NCI-H2171 treated with DMSO at 0.1 percent for 48 hours (cell line): ENCODE measurements around the gene TLNRD1.

Experiments
- DNase-seq: peaks from one replicate; lab custom pipeline; 2025; lab: John Stamatoyannopoulos, UW

TLNRD1 gene

GRCh38 chr15:81029414-81030300 is 28.9 kb downstream of the TLNRD1 start:
- no peak for DNase-seq

- DNase-seq, result no peak
These were observed 29.6 kb downstream of the TLNRD1 start for GRCh38 chr15:81030301-81030750.

DNA sequence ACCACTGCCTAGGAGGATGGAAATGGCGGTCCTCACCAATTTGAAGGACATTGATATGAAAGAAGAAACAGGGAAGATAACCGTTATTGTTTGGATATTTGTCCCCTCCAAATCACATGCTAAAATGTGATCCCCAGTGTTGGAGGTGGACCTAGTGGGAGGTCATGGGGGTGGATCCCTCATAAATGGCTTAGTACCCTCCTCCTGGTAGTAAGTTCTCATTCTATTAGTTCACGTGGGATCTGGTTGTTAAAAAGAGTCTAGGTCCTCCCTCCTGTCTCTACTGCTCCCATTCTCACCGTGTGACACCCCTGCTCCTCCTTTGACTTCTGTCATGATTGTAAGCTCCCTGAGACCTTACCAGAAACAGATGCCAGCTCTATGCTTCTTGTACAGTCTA is 30.5 kb downstream of the TLNRD1 start:
- no peak for DNase-seq

DNA sequence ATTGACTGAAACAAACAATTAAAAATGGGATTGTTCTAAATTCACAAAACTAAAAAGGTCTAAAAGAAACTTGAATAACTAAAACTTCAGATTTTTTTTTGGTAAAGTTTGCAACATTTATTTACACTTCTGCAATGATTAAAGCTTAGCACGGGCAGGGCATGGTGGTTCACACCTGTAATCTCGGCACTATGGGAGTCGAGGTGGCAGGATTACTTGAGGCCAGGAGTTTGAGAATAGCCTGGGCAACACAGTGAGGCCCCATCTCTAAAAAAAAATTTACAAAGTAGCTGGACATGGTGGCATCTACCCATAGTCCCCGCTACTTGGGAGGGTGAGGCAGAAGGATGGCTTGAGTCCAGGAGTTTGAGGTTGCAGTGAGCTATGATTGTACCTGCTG is 31.6 kb downstream of the TLNRD1 start:
- no peak for DNase-seq

DNA sequence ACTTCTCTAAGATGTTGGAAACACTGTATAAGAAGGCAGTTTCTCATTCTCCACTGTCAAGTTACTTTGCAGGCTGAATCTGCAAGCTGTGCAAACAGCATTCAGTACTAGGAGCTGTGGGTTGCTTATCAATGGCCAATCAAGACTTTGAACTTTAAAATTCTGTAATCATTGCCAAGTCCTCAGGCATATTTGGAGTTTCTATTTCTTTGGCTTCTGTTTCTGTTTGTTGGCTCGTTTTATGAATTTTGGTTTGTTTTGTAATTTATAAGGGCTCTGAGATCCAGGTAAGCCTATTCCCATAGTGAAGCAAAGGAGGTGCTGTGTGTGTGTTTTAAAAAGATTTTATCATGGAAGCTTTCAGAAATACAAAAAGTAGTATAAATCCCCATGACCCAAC is 32.1 kb downstream of the TLNRD1 start:
- DNase-seq, result no peak

- no peak for DNase-seq
These were observed 32.8 kb downstream of the TLNRD1 start for GRCh38 chr15:81033508-81033907.

- DNase-seq, result no peak
These were observed 37.4 kb downstream of the TLNRD1 start for GRCh38 chr15:81037952-81038743.

GRCh38 chr15:81038975-81039607 is 38.4 kb downstream of the TLNRD1 start:
- no peak for DNase-seq

DNA sequence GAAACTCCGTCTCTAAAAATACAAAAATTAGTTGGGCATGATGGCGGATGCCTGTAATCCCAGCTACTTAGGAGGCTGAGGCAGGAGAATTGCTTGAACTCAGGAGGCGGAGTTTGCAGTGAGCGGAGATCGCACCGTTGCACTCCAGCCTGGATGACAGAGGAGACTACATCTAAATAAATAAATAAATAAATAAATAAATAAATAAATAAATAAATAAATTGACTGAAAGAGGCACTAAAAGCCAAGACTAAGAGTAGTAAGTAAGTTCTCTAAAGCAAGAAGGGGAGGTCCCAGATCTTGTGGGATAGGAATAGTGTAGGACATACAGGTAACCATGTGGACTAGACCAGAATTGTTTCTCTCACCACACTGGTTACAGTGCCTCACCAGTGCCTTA is 40.0 kb downstream of the TLNRD1 start:
- DNase-seq, result no peak

- no peak for DNase-seq
These were observed 42.7 kb downstream of the TLNRD1 start for GRCh38 chr15:81043281-81043934.

- no peak for DNase-seq
These were observed 43.3 kb downstream of the TLNRD1 start for GRCh38 chr15:81043935-81044575.

DNA sequence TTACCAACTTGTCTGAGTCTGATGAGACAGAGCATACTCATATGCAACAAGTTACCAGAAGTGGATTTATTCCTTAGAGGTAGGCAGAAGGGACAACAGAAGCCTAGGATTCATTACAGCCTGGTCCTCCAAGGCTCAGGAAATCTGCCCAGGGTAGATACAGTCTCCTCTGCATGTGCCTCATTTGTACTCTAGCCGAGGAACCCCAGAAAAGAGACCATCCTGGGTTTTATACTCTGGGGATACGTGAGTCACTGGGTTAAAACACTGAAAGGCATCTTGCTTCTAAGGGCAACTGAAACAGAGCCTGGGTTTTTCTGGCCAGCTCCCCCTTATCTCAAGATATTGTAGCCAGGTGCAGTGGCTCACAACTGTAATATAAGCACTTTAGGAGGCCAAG is 45.6 kb downstream of the TLNRD1 start:
- DNase-seq, result no peak

GRCh38 chr15:81047928-81048327 is 47.2 kb downstream of the TLNRD1 start:
- DNase-seq, result no peak

- DNase-seq, result no peak
These were observed 49.1 kb downstream of the TLNRD1 start for GRCh38 chr15:81049835-81050234.

- DNase-seq, result no peak
These were observed 49.5 kb downstream of the TLNRD1 start for GRCh38 chr15:81050259-81050658.

DNA sequence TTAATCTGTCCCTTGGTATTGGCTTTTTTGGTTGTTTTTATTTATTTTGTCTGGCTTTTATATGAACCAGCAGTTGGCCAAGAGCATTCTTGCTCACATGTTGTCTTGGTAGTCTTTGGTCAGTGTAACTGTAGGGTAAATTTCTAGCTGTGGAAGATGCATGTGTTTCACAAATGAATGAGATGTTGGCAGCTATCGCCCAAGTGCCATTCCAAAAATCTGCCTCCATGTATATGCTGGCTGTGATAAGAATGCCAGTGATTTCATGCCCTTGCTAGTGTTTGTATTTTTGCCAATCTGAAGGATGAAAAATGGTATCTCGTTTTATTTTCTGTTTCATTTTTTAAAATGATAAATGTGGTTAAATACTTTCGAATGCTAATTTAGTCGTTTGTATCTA is 50.1 kb downstream of the TLNRD1 start:
- DNase-seq, result no peak

DNA sequence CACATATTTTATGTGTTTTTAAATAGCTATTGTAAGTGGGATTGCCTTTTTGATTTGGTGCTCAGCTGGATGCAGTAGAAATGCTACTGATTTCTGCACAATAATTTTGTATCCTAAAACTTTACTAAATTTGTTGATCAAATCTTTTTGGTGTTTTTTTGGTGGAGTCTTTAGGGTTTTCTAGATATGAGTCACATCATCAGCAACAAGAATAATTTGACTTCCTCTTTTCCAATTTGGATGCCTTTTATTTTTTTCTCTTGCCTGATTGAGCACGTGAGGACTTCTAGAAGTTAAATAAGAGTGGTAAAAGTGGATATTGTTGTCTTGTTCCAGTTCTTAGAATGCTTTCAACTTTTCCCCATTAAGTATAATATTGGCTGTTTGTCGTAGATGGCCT is 51.3 kb downstream of the TLNRD1 start:
- DNase-seq, result no peak

- DNase-seq, result no peak
These were observed 52.9 kb downstream of the TLNRD1 start for GRCh38 chr15:81053621-81054020.

DNA sequence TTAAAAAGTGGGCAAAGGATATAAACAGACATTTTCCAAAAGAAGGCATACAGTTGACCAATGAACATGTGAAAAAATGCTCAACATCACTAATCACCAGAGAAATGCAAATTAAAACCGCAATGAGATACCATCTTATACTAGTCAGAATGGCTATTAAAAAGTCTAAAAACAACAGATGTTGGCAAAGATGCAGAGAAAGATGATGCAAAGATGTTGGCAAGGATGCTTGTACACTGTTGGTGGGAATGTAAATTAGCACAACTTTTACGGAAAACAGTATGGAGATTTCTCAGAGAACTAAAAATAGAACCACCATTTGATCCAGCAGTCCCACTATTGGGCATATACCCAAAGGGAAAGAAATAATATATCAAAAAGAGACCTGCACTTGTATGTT is 53.5 kb downstream of the TLNRD1 start:
- DNase-seq, result no peak
